ENCODE data around the gene SLC9A3. TPM values are rescaled to one million over a fixed set of nuclear protein-coding genes. Genes with fewer than 3 reads are reported as not detected.
A peak's percentile ranks its signal among the peaks of the same experiment; 100 is the strongest.

SLC9A3 gene
- total RNA-seq = 1 to 10 TPM; 1.3 to 1.8 TPM

DNA sequence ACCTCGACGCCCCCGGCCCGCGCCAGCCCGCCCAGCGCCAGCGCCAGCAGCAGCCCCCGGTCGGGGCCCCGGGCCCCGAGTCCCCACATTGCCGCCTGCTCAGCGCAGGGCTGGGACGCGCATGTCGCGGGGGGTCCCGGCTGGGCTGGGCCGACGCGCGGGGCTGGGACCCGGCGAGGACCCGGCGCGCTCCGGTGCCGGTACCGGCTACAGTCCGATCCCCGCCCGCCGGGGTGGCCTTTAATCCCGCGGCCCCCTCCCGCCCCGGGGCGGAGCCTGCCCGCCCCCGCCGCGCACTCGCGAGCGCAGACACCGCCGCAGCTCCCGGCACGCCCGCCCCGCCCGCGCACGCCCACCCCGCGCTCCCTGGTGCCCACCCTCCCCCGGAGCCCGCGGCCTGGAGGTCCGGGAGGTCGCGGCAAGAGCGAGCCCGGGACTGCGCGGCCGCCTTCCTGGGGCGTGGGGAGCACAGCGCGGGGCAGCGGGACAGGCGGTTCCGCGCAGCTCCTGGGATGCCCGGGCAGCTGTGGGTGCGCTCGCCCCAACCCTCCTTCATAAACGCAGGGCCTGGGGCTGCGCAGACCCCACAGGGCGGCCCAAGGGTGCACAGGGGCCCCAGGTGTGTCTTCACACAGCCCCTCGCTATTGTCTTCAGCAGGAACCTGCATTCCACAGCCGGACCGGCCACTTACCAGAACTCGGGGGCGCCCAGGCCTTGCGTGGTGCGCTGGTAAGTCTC is at the start of gene SLC9A3:
TSS of gene SLC9A3 (minus strand) at position 216 of the 739 bp plus-strand sequence.
- H3K27ac Mint-ChIP-seq = no peak within 1 kb of the TSS

GRCh38 chr5:573976-574375 is 49.7 kb upstream of the SLC9A3 start:
- H3K4me1 Mint-ChIP-seq (ENCODE audit: low read depth) = no peaks in the 10 kb centered on the region
- no peak for ATAC-seq (replicated peaks in 1 of 2)
- peaks cover 20% of the 10 kb centered on the region for H3K27me3 Mint-ChIP-seq (ENCODE audit: low read depth)
- peaks cover 3 to 7% of the 10 kb centered on the region in 2 donors for H3K36me3 Mint-ChIP-seq (ENCODE audit: insufficient read depth in 2 of 2)
- H3K9me3 Mint-ChIP-seq = peaks cover 8% of the 10 kb centered on the region in 2 donors
- DNase-seq = no peak
- no peak overlapping the region for H3K27ac Mint-ChIP-seq
- H3K4me3 Mint-ChIP-seq = no peak overlapping the region

More for the DNA sequence above, at the start of gene SLC9A3:
- DNase-seq (no peak), ATAC-seq (replicated peaks in 1 of 2) (no peak)
- H3K27me3 Mint-ChIP-seq (ENCODE audit: low read depth) = peaks cover 55% of the 10 kb centered on the region
- H3K36me3 Mint-ChIP-seq (ENCODE audit: insufficient read depth in 2 of 2) = no peaks in the 10 kb centered on the region
- no peaks in the 10 kb centered on the region for H3K9me3 Mint-ChIP-seq
- H3K4me1 Mint-ChIP-seq (ENCODE audit: low read depth) = peaks cover 32% of the 10 kb centered on the region
- H3K4me3 Mint-ChIP-seq = peak within 1 kb of the TSS; percentile 41 to 53

GRCh38 chr5:573206-573605 is 49.0 kb upstream of the SLC9A3 start:
- H3K4me1 Mint-ChIP-seq (ENCODE audit: low read depth) = no peaks in the 10 kb centered on the region

GRCh38 chr5:572398-573019 is 48.3 kb upstream of the SLC9A3 start:
- ATAC-seq (replicated peaks in 1 of 2) (no peak), DNase-seq (no peak)
- H3K4me1 Mint-ChIP-seq (ENCODE audit: low read depth) = no peaks in the 10 kb centered on the region

More at GRCh38 chr5:573206-573605, 49.0 kb upstream of the SLC9A3 start:
- H3K27ac Mint-ChIP-seq = no peak overlapping the region
- peaks cover 8% of the 10 kb centered on the region in 2 donors for H3K9me3 Mint-ChIP-seq
- no peak for DNase-seq
- peaks cover 3 to 7% of the 10 kb centered on the region in 2 donors for H3K36me3 Mint-ChIP-seq (ENCODE audit: insufficient read depth in 2 of 2)
- no peak for ATAC-seq (replicated peaks in 1 of 2)
- H3K4me3 Mint-ChIP-seq = no peak overlapping the region
- H3K27me3 Mint-ChIP-seq (ENCODE audit: low read depth) = peaks cover 12% of the 10 kb centered on the region

GRCh38 chr5:571791-572190 is 47.5 kb upstream of the SLC9A3 start:
- no peaks in the 10 kb centered on the region for H3K4me1 Mint-ChIP-seq (ENCODE audit: low read depth)
- H3K27ac Mint-ChIP-seq = no peak overlapping the region
- no peak overlapping the region for H3K4me3 Mint-ChIP-seq
- peaks cover 3 to 5% of the 10 kb centered on the region in 2 donors for H3K36me3 Mint-ChIP-seq (ENCODE audit: insufficient read depth in 2 of 2)
- peaks cover 8% of the 10 kb centered on the region for H3K27me3 Mint-ChIP-seq (ENCODE audit: low read depth)
- peaks cover 4 to 5% of the 10 kb centered on the region in 2 donors for H3K9me3 Mint-ChIP-seq
- DNase-seq (no peak), ATAC-seq (replicated peaks in 1 of 2) (no peak)

More at GRCh38 chr5:572398-573019, 48.3 kb upstream of the SLC9A3 start:
- peaks cover 3 to 5% of the 10 kb centered on the region in 2 donors for H3K36me3 Mint-ChIP-seq (ENCODE audit: insufficient read depth in 2 of 2)
- H3K4me3 Mint-ChIP-seq = no peak overlapping the region
- H3K9me3 Mint-ChIP-seq = peaks cover 6 to 8% of the 10 kb centered on the region in 2 donors
- no peak overlapping the region for H3K27ac Mint-ChIP-seq
- H3K27me3 Mint-ChIP-seq (ENCODE audit: low read depth) = peaks cover 6% of the 10 kb centered on the region

GRCh38 chr5:570886-571285 is 46.6 kb upstream of the SLC9A3 start:
- no peak for ATAC-seq (replicated peaks in 1 of 2)

GRCh38 chr5:570446-570845 is 46.2 kb upstream of the SLC9A3 start:
- DNase-seq (no peak), ATAC-seq (replicated peaks in 1 of 2) (no peak)
- Mint-ChIP-seq H3K27me3 (ENCODE audit: low read depth) (peaks cover 18% of the 10 kb centered on the region), H3K4me3 (no peak overlapping the region), H3K27ac (no peak overlapping the region), H3K36me3 (ENCODE audit: insufficient read depth in 2 of 2) (peaks cover 0 to 3% of the 10 kb centered on the region in 2 donors), H3K9me3 (peaks cover under 1 to 1% of the 10 kb centered on the region in 2 donors), H3K4me1 (ENCODE audit: low read depth) (no peaks in the 10 kb centered on the region)

More at GRCh38 chr5:570886-571285, 46.6 kb upstream of the SLC9A3 start:
- Mint-ChIP-seq H3K27ac (no peak overlapping the region), H3K9me3 (peaks cover 1 to 5% of the 10 kb centered on the region in 2 donors), H3K27me3 (ENCODE audit: low read depth) (peaks cover 17% of the 10 kb centered on the region), H3K4me1 (ENCODE audit: low read depth) (no peaks in the 10 kb centered on the region), H3K4me3 (no peak overlapping the region), H3K36me3 (ENCODE audit: insufficient read depth in 2 of 2) (peaks cover 3% of the 10 kb centered on the region in 2 donors)
- no peak for DNase-seq

DNA sequence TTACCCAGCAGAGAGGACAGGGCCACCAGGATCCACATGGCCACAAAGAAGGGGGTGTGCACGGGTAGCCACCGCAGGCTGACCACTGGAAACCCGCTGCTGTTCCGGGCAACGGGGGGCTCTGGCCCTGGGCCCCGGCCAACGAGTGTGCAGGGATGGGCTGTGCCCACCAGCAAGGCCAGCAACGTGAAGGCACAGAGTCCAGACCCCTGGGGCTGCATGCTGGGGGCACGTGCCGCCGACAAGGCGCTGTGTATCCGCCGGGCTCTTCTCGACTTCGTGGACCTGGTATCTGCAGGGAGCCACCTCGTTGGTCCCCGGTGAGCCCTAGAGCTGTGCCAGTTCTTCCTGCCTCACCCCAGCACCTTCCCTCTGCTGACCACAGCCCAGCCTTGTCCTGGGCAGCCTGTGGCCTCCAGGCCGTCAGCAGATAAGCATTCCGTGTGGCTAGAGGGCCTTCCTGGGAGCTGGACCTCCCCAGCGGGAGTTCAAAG is 45.7 kb upstream of the SLC9A3 start:
- Mint-ChIP-seq H3K4me1 (ENCODE audit: low read depth) (no peaks in the 10 kb centered on the region), H3K4me3 (no peak overlapping the region), H3K27ac (no peak overlapping the region), H3K27me3 (ENCODE audit: low read depth) (peaks cover 18% of the 10 kb centered on the region), H3K36me3 (ENCODE audit: insufficient read depth in 2 of 2) (peaks cover 0 to under 1% of the 10 kb centered on the region in 2 donors), H3K9me3 (no peaks in the 10 kb centered on the region)
- ATAC-seq (replicated peaks in 1 of 2) = no peak
- DNase-seq = no peak

DNA sequence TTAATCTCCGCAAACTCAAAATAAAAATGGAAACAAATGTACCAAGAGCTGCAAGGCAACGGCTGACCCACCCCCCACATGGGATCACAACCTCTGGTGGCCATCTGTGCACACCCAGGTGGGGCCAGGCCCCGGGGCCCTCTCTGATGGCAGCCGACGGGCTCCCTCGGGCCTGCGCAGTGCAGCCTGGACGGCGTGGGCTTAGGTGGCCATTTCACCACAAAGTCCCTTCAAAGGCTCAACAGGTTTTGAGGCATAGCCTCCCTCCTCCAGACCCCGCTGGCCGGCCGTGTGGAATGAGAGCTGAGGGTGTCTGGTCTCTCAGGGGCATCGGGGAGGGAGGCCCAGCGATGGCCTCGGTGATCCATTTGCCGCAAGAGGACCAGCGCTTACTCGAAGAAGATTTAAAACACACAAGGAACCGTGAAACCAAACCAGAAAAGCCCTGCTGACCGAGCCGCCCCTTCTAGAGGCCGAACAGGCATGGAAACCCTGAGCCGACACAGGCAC is 45.2 kb upstream of the SLC9A3 start:
- DNase-seq (no peak), ATAC-seq (replicated peaks in 1 of 2) (no peak)
- H3K27ac Mint-ChIP-seq = no peak overlapping the region
- H3K36me3 Mint-ChIP-seq (ENCODE audit: insufficient read depth in 2 of 2) = no peaks in the 10 kb centered on the region
- H3K4me3 Mint-ChIP-seq = no peak overlapping the region
- H3K4me1 Mint-ChIP-seq (ENCODE audit: low read depth) = no peaks in the 10 kb centered on the region
- peaks cover 18% of the 10 kb centered on the region for H3K27me3 Mint-ChIP-seq (ENCODE audit: low read depth)
- H3K9me3 Mint-ChIP-seq = no peaks in the 10 kb centered on the region

DNA sequence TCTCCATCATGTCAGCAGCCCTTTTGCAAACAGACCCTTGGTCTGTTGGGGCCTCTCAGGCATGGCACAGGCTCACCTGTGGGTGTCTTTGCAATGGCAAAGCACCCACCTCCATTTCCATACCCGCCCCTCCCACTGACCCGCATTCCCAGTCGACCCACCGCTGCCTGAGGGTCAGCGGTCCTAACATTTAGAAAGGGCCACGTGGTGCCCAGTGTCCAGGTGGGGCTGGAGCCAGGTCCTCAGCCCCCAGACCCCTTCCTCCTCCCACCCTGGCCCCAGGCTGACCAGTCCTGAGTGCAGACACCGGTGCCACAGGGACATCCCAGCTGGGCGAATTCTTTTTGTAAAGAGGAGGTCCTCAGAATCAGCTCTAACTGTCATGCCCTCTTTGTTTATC is 44.6 kb upstream of the SLC9A3 start:
- Mint-ChIP-seq H3K9me3 (no peaks in the 10 kb centered on the region), H3K4me1 (ENCODE audit: low read depth) (no peaks in the 10 kb centered on the region), H3K36me3 (ENCODE audit: insufficient read depth in 2 of 2) (no peaks in the 10 kb centered on the region), H3K27ac (no peak overlapping the region), H3K4me3 (no peak overlapping the region), H3K27me3 (ENCODE audit: low read depth) (peaks cover 18% of the 10 kb centered on the region)
- DNase-seq (no peak), ATAC-seq (replicated peaks in 1 of 2) (no peak)

GRCh38 chr5:568061-568781 is 44.0 kb upstream of the SLC9A3 start:
- Mint-ChIP-seq H3K4me3 (no peak overlapping the region), H3K27ac (no peak overlapping the region), H3K4me1 (ENCODE audit: low read depth) (no peaks in the 10 kb centered on the region), H3K27me3 (ENCODE audit: low read depth) (peaks cover 18% of the 10 kb centered on the region), H3K36me3 (ENCODE audit: insufficient read depth in 2 of 2) (no peaks in the 10 kb centered on the region), H3K9me3 (no peaks in the 10 kb centered on the region)
- DNase-seq (no peak), ATAC-seq (replicated peaks in 1 of 2) (no peak)

GRCh38 chr5:567664-568060 is 43.4 kb upstream of the SLC9A3 start:
- H3K27me3 Mint-ChIP-seq (ENCODE audit: low read depth) = peaks cover 18% of the 10 kb centered on the region
- no peaks in the 10 kb centered on the region for H3K36me3 Mint-ChIP-seq (ENCODE audit: insufficient read depth in 2 of 2)
- H3K4me3 Mint-ChIP-seq = no peak overlapping the region
- H3K27ac Mint-ChIP-seq = no peak overlapping the region
- DNase-seq (no peak), ATAC-seq (replicated peaks in 1 of 2) (no peak)
- H3K9me3 Mint-ChIP-seq = no peaks in the 10 kb centered on the region
- H3K4me1 Mint-ChIP-seq (ENCODE audit: low read depth) = no peaks in the 10 kb centered on the region

Measured in activated T-cell treated with anti-CD3 and anti-CD28 coated beads, Interleukin-2, amount 50 U/mL, for 72 hours (primary cell).